H7 (cell line): ENCODE results near the gene KDM2A. TPM values are rescaled to one million over a fixed set of nuclear protein-coding genes. Genes with fewer than 3 reads are reported as not detected.

Experiments
- DNase-seq: peaks from one replicate; pipeline ENCODE4 v3.0.0; 2012
- H3K27me3 ChIP-seq: 2 replicates; pipeline ENCODE4 v1.6.0; 2011; ENCODE audit warnings: mild to moderate bottlenecking, low read length; ENCODE audit not compliant: control insufficient read depth, insufficient read depth
- H3K36me3 ChIP-seq: replicated peaks from 2 replicates; pipeline ENCODE4 v1.5.1; 2011; ENCODE audit warnings: low read length; ENCODE audit not compliant: control insufficient read depth, insufficient read depth
- H3K4me3 ChIP-seq: 2 replicates; pipeline ENCODE4 v1.5.1; 2011; ENCODE audit warnings: low read depth, mild to moderate bottlenecking, control low read depth, low read length, moderate library complexity; ENCODE audit not compliant: insufficient read depth
- total RNA-seq: library from RNA; depleted of rRNA; stranded (reverse); fragments of >200 nt; shearing (Covaris generic); gene quantifications from 2 replicates; pipeline ENCODE4 v1.2.3, GENCODE V29; 2014

KDM2A gene
- total RNA-seq, 1 experiment from 2014 or later: 29.2 TPM

DNA sequence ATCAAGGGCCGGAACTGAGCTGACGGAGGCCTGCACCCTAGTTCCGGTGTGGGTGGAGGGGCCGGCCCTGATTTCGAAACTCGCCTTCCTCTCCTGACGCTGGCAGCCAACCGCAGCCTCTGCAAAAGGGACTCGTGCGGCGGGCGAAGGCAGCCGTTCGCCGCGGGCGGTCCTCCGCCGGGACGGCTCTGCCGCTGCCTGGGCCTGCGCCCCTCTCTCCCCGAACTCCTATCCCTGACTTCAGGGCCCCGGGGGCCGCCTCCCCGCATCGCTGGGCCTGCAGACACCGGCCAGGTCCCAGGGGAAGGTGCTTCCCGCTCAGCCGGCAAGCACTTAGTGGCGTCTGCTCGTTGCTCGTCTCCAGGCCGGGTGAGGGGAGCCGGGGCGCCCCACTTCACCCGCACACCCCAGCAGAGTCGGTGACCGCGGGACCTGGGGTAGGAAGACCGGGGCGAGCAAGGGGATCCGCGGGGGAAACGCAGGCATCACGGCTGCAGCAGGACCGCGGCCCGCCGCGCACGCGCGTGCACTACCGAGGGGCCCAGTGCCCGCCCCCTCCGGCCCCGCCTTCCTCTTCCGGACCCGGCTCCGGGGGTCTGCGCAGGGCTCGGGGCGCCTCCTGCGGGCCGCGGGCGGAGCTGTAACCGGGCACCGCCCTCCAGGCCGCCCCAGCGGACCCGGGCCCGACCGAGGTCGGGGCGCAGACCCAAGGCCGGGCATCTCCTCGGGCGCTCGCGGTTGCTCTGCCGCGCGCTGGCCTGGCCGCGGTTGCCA is 169.6 kb downstream of the KDM2A start:
- peak; percentile 99 for DNase-seq
- H3K4me3 ChIP-seq: peak overlapping the region; percentile 82
- H3K27me3 ChIP-seq: no peaks in the 10 kb centered on the region
- peaks cover 8% of the 10 kb centered on the region for H3K36me3 ChIP-seq

- Histone ChIP-seq H3K27me3 (no peaks in the 10 kb centered on the region), H3K36me3 (peaks cover 3% of the 10 kb centered on the region), H3K4me3 (peak within 1 kb of the TSS; percentile 82)
- DNase-seq: no peak
Measured at GRCh38 chr11:67289226-67289650, 170.2 kb downstream of the KDM2A start, which contains the start of gene ANKRD13D. Gene ANKRD13D, plus strand, starts transcription at chr11:67289303. Its CDS starts 158 bp downstream, at chr11:67289461.

DNA sequence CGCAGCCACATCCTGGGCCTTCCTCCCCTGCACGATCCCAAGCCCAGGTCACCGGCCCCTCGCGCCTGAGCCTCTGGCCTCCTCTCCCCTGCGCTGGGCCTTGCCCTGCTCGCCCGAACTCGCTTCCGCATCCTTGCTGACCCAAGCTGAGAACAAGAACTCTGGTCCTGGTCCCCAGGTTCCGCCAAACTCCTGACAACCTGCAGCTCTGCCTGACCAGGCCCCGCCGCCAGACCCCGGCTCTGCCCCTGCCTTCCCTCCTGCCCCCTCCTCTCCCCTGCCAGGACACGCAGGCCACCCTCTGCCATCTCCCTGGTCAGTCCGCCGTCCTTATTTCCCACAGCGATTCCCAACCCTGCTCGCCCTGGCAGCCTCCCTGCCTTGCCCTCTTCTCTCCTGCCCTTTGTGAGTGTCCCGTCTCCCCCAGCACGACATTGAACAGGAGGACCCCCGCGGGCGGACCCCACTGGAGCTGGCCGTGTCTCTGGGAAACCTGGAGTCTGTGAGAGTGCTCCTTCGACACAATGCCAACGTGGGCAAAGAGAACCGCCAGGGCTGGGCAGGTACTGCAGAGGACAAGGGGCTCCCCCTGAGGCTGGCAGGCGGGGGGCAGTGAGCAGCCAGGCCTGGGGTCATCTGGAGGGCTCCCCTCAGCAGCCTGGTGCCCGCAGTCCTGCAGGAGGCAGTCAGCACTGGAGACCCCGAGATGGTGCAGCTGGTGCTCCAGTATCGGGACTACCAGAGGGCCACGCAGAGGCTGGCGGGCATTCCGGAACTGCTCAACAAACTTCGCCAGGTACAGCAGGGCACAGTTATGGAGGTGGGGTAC is 170.8 kb downstream of the KDM2A start:
- DNase-seq: no peak
- H3K4me3 ChIP-seq: peak overlapping the region; percentile 69
- peaks cover 2% of the 10 kb centered on the region for H3K36me3 ChIP-seq
- H3K27me3 ChIP-seq: no peaks in the 10 kb centered on the region

GRCh38 chr11:67290801-67291200 is 171.7 kb downstream of the KDM2A start:
- Histone ChIP-seq H3K27me3 (no peaks in the 10 kb centered on the region), H3K4me3 (no peak overlapping the region), H3K36me3 (peaks cover 2% of the 10 kb centered on the region)
- no peak for DNase-seq

DNA sequence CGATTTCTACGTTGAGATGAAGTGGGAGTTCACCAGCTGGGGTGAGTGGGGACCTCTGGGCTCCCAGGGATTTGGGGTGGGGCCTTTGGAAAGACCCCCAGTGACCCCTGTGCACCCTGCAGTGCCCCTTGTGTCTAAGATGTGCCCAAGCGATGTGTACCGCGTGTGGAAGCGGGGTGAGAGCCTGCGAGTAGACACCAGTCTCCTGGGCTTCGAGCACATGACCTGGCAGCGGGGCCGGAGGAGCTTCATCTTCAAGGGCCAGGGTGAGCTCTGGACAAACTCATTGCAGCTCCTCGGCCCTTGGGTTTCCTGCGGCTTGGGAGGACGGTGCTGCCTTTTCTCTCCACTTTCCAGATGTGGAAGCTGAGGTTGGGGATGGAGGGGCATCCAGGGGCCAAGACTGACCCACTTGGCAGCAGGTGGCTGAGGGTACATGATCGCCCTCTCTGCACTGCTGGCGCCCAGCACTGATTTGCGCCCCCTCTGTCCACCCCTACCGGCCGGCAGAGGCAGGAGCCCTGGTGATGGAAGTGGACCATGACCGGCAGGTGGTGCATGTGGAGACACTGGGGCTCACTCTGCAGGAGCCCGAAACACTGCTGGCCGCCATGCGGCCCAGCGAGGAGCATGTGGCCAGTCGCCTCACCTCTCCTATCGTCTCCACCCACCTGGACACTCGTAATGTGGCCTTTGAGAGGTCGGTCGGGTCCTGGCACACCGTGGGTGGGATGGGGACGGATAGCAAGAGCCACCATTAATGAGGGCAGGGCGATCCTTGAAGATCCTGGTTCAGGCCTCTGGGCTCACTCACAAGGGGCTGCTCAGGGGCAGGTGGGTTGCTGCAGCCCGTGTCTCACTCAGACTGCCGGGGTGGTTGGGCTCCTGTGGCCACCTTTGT is 172.7 kb downstream of the KDM2A start:
- no peak overlapping the region for H3K4me3 ChIP-seq

GRCh38 chr11:67292671-67293070 is 173.6 kb downstream of the KDM2A start:
- DNase-seq: no peak
- no peaks in the 10 kb centered on the region for H3K27me3 ChIP-seq
- H3K4me3 ChIP-seq: no peak overlapping the region
- H3K36me3 ChIP-seq: peaks cover 2% of the 10 kb centered on the region

More for the DNA sequence above, 172.7 kb downstream of the KDM2A start:
- Histone ChIP-seq H3K36me3 (peaks cover 2% of the 10 kb centered on the region), H3K27me3 (no peaks in the 10 kb centered on the region)
- DNase-seq: no peak

DNA sequence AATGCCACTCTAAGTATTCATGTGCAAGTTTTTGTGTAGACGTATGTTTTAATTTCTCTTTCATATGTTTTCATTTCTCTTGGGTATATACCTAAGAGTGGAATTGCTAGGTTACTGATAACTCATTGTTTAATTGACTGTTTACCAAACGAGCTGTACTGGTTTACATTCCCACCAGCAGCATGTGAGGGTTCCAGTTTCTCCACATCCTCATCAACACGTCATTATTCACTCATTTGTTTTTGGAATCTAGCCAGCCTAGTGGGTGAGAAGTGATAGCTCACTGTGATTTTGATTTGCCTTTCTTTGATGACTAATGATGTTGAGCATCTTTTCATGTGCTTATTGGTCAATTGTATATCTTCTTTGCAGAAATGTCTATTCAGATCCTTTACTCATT is 174.0 kb downstream of the KDM2A start:
- H3K4me3 ChIP-seq: no peak overlapping the region
- no peak for DNase-seq
- H3K27me3 ChIP-seq: no peaks in the 10 kb centered on the region
- peaks cover 2% of the 10 kb centered on the region for H3K36me3 ChIP-seq

DNA sequence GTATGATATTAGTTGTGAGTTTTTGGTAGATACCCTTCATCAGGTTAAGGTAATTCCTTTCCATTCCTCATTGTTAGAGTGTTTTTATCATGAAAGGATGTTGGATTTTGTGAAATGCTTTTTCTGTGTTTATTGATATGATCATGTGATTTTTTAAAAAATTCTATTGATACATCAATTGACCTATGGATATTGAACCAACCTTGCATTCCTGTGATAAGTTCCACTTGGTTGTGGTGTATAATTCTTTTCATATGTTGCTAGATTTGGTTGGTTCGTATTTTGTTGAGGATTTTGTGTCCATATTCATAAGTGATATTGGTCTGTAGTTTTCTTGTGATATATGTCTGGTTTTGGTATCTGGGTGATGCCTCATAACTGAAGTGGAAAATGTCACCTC is 176.8 kb downstream of the KDM2A start:
- no peak overlapping the region for H3K4me3 ChIP-seq
- no peak for DNase-seq
- peaks cover 2% of the 10 kb centered on the region for H3K36me3 ChIP-seq
- no peaks in the 10 kb centered on the region for H3K27me3 ChIP-seq

- Histone ChIP-seq H3K27me3 (no peaks in the 10 kb centered on the region), H3K4me3 (no peak overlapping the region), H3K36me3 (peaks cover 2% of the 10 kb centered on the region)
- no peak for DNase-seq
Measured at GRCh38 chr11:67298786-67299185, 179.7 kb downstream of the KDM2A start.

GRCh38 chr11:67299471-67300191 is 180.6 kb downstream of the KDM2A start:
- peaks cover 3% of the 10 kb centered on the region; the same call in 1 of the 2 replicates for H3K27me3 ChIP-seq
- DNase-seq: no peak
- no peak overlapping the region for H3K4me3 ChIP-seq
- peaks cover 2% of the 10 kb centered on the region for H3K36me3 ChIP-seq

GRCh38 chr11:67300256-67300755 is 181.2 kb downstream of the KDM2A start:
- Histone ChIP-seq H3K4me3 (no peak overlapping the region), H3K27me3 (peaks cover 3% of the 10 kb centered on the region; the same call in 1 of the 2 replicates), H3K36me3 (peaks cover 2% of the 10 kb centered on the region)
- DNase-seq: no peak

DNA sequence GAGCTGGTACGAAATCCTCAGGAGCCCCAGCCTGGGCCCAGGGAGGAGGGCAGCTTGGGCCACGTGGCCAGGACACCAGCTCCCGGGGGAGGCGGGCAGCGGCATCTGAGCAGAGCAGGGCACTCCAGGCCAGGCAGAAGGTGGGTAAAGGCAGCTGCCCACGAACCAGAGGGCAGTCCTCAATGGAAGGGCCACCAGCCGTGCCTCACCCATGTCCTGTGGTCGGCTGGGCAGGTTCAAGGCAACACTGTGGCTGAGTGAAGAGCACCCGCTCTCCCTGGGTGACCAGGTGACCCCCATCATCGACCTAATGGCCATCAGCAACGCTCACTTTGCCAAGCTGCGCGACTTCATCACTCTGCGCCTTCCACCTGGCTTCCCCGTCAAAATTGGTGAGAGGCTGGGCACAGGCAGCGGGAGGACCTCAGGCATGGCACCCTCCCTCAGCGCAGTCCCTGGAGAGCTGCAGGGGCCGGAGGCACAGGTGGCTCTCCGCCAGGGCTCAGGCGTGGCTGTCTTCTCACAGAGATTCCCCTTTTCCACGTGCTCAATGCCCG is 181.8 kb downstream of the KDM2A start:
- Histone ChIP-seq H3K4me3 (no peak overlapping the region), H3K36me3 (peaks cover 2% of the 10 kb centered on the region), H3K27me3 (peaks cover 3% of the 10 kb centered on the region; the same call in 1 of the 2 replicates)
- no peak for DNase-seq

- H3K27me3 ChIP-seq: peaks cover 3% of the 10 kb centered on the region; the same call in 1 of the 2 replicates
- peaks cover 2% of the 10 kb centered on the region for H3K36me3 ChIP-seq
- DNase-seq: no peak
- H3K4me3 ChIP-seq: peak overlapping the region; percentile 86; the same call in 1 of the 2 replicates
Measured at GRCh38 chr11:67301313-67301921, 182.4 kb downstream of the KDM2A start.
